KG1 (cell line): ENCODE measurements around the gene TNRC6B.
A peak's percentile ranks its signal among the peaks of the same experiment; 100 is the strongest.
"Not testable (repeated sequence)": the region's sequence is repeated elsewhere in the genome, so short reads cannot be mapped to it uniquely, and the experiment has no call there.

Experiments
- DNase-seq: peaks from one replicate; lab custom pipeline; 2025; lab: John Stamatoyannopoulos, UW

The TNRC6B gene

GRCh38 chr22:40212121-40212520, 34.4 kb downstream of the TNRC6B start:
- DNase-seq, result no peak

- no peak for DNase-seq
These were observed 35.8 kb downstream of the TNRC6B start for GRCh38 chr22:40213478-40213877.

- DNase-seq, result peak; percentile 6
These were observed 37.5 kb downstream of the TNRC6B start for GRCh38 chr22:40215266-40215665.

- no peak for DNase-seq
These were observed 38.5 kb downstream of the TNRC6B start for GRCh38 chr22:40216041-40216756.

GRCh38 chr22:40218152-40218551, 40.4 kb downstream of the TNRC6B start:
- no peak for DNase-seq

- no peak for DNase-seq
These were observed 41.1 kb downstream of the TNRC6B start for GRCh38 chr22:40218723-40219294.

- DNase-seq, result no peak
These were observed 42.8 kb downstream of the TNRC6B start for GRCh38 chr22:40220316-40221054.

- DNase-seq, result no peak
These were observed 43.3 kb downstream of the TNRC6B start for GRCh38 chr22:40221055-40221414.

GRCh38 chr22:40222979-40223378, 45.3 kb downstream of the TNRC6B start:
- not testable (repeated sequence) for DNase-seq

- DNase-seq, result no peak
These were observed 47.0 kb downstream of the TNRC6B start for GRCh38 chr22:40224702-40225101.

GRCh38 chr22:40226620-40227019, 48.9 kb downstream of the TNRC6B start:
- no peak for DNase-seq

- DNase-seq, result no peak
These were observed 54.0 kb downstream of the TNRC6B start for GRCh38 chr22:40231618-40232313.

- DNase-seq, result no peak
These were observed 54.9 kb downstream of the TNRC6B start for GRCh38 chr22:40232624-40233023.

GRCh38 chr22:40233886-40234285, 56.2 kb downstream of the TNRC6B start:
- DNase-seq, result no peak

GRCh38 chr22:40234658-40235057, 56.9 kb downstream of the TNRC6B start:
- DNase-seq, result no peak

GRCh38 chr22:40235308-40235707, 57.6 kb downstream of the TNRC6B start:
- DNase-seq, result no peak

- DNase-seq, result no peak
These were observed 58.5 kb downstream of the TNRC6B start for GRCh38 chr22:40236131-40236665.

- DNase-seq, result no peak
These were observed 59.5 kb downstream of the TNRC6B start for GRCh38 chr22:40237241-40237640.

GRCh38 chr22:40237788-40238424, 60.2 kb downstream of the TNRC6B start:
- no peak for DNase-seq

- DNase-seq, result no peak
These were observed 61.0 kb downstream of the TNRC6B start for GRCh38 chr22:40238425-40239344.

GRCh38 chr22:40239345-40239683, 61.6 kb downstream of the TNRC6B start:
- no peak for DNase-seq
